Adipocyte (in vitro differentiated cells): Measurements from ENCODE around the gene FRMD4A.
A peak's percentile ranks its signal among the peaks of the same experiment; 100 is the strongest.

Source experiments
- DNase-seq: peaks from one replicate; pipeline ENCODE4 v3.0.0-alpha.2; 2015; ENCODE audit warnings: low read depth
- H3K27me3 ChIP-seq: replicated peaks from 2 replicates; pipeline ENCODE4 v1.7.0; 2013; ENCODE audit warnings: mild to moderate bottlenecking, low read length, moderate library complexity; ENCODE audit not compliant: control insufficient read depth, insufficient read depth
- H3K36me3 ChIP-seq: 2 replicates; pipeline ENCODE4 v1.7.0; 2013; ENCODE audit warnings: low read length, mild to moderate bottlenecking, moderate library complexity; ENCODE audit not compliant: control insufficient read depth, insufficient read depth, severe bottlenecking
- H3K4me1 ChIP-seq: 2 replicates; pipeline ENCODE4 v1.7.0; 2013; ENCODE audit warnings: mild to moderate bottlenecking, low read length, moderate library complexity; ENCODE audit not compliant: control insufficient read depth, insufficient read depth
- H3K4me3 ChIP-seq: 2 replicates; pipeline ENCODE4 v1.7.0; 2013; ENCODE audit warnings: mild to moderate bottlenecking, low read length, moderate library complexity
- H3K9ac ChIP-seq: 2 replicates; pipeline ENCODE4 v1.7.0; 2013; ENCODE audit warnings: mild to moderate bottlenecking, low read length, moderate library complexity
- H3K9me3 ChIP-seq: 2 replicates; pipeline ENCODE4 v1.7.0; 2013; ENCODE audit warnings: mild to moderate bottlenecking, low read length, moderate library complexity; ENCODE audit not compliant: control insufficient read depth

The FRMD4A gene

DNA sequence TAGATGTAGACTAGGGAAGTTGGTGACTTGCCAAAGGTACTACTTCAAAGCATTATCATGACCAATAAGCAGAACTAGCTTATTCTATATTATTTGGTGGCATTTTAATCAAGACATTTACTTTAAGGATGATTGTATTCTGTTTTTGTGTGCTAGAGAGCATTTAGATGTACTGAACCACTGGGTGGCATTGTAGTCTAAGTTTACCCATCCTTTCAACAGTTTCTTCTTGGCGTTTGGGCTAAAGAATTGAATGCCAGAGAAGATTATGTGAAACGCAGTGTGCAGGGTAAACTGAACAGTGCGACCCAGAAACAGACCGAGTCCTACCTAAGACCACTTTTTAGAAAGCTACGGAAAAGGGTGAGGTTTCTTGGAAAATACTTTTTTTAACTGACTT is 717.2 kb downstream of the FRMD4A start:
- Histone ChIP-seq H3K27me3 (no peaks in the 10 kb centered on the region), H3K36me3 (peaks cover 76% of the 10 kb centered on the region), H3K9me3 (no peaks in the 10 kb centered on the region), H3K9ac (no peak overlapping the region), H3K4me3 (no peak overlapping the region), H3K4me1 (no peaks in the 10 kb centered on the region)
- peak; percentile 64 for DNase-seq

DNA sequence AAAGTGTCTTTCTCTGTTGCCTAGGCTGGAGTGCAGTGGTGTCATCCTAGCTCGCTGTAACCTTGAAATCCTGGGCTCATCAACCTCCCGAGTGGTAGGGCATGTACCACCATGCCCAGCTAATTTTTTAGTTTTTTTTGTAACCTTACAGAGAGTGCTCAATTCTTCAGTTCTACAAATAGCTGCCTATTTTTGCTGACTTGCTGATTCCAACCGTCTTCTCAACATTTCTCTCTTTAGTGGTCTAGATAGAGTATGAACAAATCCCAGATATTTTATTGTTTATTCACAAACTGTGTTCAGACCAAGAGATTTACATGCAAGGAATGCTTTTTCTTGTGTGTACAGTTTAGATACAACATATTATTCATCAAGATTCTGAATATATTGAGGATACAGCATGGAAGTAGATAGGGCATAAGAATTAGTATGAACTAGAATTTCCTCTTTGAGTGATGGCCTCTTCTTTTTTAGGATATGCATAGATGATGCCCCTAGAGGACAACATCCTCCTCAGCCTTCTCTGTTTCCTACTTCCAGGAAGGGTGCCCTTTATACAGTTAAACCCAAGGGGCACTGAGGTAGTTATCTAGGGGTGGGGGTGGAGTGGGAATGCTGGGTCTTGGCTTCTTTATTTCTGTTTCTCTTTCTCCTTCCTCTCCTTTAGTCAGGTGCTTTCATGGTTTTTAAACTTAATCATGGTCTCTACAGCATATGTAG is 717.9 kb downstream of the FRMD4A start:
- Histone ChIP-seq H3K9me3 (no peaks in the 10 kb centered on the region), H3K4me3 (no peak overlapping the region), H3K9ac (no peak overlapping the region), H3K27me3 (no peaks in the 10 kb centered on the region), H3K4me1 (no peaks in the 10 kb centered on the region), H3K36me3 (peaks cover 73% of the 10 kb centered on the region)
- no peak for DNase-seq

DNA sequence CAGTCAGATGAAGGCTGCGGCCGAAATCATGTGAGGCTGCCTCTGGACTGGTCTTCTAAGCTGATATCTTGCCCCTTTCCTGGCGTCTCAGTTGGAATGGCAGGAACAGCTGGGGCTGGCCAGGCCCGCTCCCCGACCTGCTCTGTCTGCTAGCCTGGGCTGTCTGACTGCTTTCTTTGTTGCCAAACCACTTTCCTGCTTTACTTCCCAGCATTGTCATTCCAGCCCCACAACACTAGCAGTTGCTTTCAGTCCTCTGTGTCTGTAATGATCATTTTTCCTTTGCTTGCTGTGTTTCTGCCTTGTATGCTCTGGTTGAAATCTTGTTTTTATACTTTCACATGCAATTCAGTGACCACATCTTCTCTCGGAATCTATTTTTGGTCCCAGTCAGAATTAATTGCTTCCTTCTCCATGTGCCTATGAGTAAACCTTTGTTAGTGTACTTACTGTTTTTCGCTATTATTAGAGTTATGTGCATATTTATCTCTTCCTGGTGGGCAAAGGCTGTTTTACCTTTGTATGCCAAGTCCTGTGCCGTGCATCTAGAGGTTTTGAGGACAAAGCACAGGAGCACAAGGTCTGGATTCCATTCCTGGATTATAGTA is 722.4 kb downstream of the FRMD4A start:
- H3K27me3 ChIP-seq = no peaks in the 10 kb centered on the region
- H3K9me3 ChIP-seq = no peaks in the 10 kb centered on the region
- no peak overlapping the region for H3K4me3 ChIP-seq
- peaks cover 71% of the 10 kb centered on the region for H3K36me3 ChIP-seq
- no peak for DNase-seq
- no peaks in the 10 kb centered on the region for H3K4me1 ChIP-seq
- H3K9ac ChIP-seq = no peak overlapping the region

DNA sequence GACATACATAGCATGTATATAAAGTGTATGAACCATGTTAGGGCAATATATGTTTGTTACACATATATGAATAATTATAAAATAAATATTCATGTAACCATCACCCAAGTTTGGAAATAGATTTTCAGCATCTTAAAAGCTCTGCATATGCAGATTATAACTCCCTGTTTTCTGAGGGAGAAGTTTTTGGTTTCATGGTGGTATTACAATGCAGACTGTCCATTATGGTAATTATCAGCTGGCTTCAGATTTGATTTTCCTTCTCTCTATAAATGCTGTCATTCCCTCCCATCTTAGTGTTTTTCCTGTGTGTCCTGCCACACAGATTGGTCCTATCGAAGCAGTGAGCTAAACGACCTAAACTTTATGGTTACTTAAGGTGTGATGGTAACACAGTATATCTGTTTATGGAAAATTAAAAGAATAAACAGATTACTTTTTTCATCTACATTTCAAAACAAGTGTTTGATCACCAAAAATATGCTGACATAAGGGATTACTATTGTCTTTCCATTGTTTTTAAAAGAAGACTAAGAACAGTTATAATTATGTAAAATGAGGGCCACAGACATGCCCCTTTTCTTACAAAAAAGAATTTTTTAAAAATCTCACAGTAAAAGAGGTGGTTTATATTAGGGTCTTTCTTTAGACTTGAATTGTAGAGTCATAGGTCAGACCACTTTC is 726.2 kb downstream of the FRMD4A start:
- H3K9me3 ChIP-seq = no peaks in the 10 kb centered on the region
- DNase-seq = no peak
- H3K27me3 ChIP-seq = no peaks in the 10 kb centered on the region
- peaks cover 67% of the 10 kb centered on the region for H3K36me3 ChIP-seq
- H3K4me1 ChIP-seq = no peaks in the 10 kb centered on the region
- H3K4me3 ChIP-seq = no peak overlapping the region
- no peak overlapping the region for H3K9ac ChIP-seq

DNA sequence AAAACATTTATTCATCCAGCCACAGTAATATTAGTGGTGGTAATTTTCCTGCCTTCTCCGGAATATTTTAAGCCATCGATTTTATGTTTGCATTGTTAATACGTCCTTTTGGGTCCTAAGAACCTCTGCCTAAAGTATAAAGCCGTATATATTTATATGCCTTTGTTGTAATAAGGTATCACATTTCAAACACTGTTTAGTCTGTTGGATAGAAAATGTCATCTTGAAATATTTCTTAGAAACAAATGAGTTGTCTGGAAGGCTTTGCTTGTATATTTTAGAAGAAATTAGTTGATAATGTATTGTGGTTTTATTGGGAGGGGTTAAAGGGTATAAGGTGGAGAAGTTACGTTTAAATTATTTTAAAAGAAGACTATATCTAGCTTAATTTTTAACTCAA is 732.8 kb downstream of the FRMD4A start:
- Histone ChIP-seq H3K4me3 (no peak overlapping the region), H3K36me3 (peaks cover 30% of the 10 kb centered on the region)

DNA sequence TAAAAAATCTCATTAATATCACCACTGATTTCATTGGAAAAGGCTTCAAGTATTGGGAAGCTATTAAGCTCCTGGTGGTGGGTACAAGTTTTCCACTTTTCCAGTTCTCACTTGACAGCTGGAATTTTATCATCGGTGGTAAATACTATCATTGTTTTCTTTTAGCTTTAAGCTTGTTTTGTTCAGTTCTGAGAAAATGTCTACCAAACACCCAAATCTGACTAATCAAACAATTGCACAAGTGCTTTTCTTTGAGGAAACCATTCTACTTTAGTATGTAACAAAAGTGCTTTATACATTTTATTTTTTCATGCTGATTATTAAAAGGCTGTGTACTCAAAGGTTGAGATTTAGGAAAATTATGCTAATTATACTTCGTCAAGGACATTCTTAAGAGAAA is 736.1 kb downstream of the FRMD4A start:
- no peaks in the 10 kb centered on the region for H3K27me3 ChIP-seq
- H3K9me3 ChIP-seq = no peaks in the 10 kb centered on the region
- no peak overlapping the region for H3K4me3 ChIP-seq
- H3K4me1 ChIP-seq = peaks cover 19% of the 10 kb centered on the region
- DNase-seq = no peak
- peaks cover 12% of the 10 kb centered on the region for H3K36me3 ChIP-seq
- no peak overlapping the region for H3K9ac ChIP-seq

More for the DNA sequence above, 732.8 kb downstream of the FRMD4A start:
- Histone ChIP-seq H3K9ac (no peak overlapping the region), H3K27me3 (no peaks in the 10 kb centered on the region), H3K4me1 (peaks cover 19% of the 10 kb centered on the region), H3K9me3 (no peaks in the 10 kb centered on the region)
- no peak for DNase-seq
